Cardiac septum (tissue), 1 donor: ENCODE results near the gene CA10. TPM values are rescaled to one million over a fixed set of nuclear protein-coding genes. Genes with fewer than 3 reads are reported as not detected.

Experiments
- DNase-seq: peaks from one replicate; pipeline ENCODE4 v3.0.0-alpha.2; 2020; ENCODE audit warnings: low spot score
- intact Hi-C: fragments of 100-400 bp; cut with DNase I; formaldehyde crosslinking; loops from one replicate; pipeline ENCODE4 v1.14.0; 2022
- long read RNA-seq: library from polyadenylated mRNA; unstranded; transcript quantifications from one replicate; pipeline ENCODE4 v2.0.0, GENCODE V29; 2021
- total RNA-seq: library from RNA; stranded (reverse); fragmentation: NEBNext Ultra II Directional; extraction: Animal tissue kit (Norgen Biotek cat#: 25700); gene quantifications from one replicate; pipeline ENCODE4 v1.2.1, GENCODE V29; 2021
- donor health status: DM: no; HTN: no; CAD: no.

The CA10 gene
- total RNA-seq: not detected
- long read RNA-seq: 0 reads

- intact Hi-C loops: no loop called here
- no peak for DNase-seq
Measured at GRCh38 chr17:52158450-52159042, at the start of gene CA10. CA10 (minus strand) TSS chr17:52158714.

- no peak for DNase-seq
- intact Hi-C loops: no loop called here
Measured at GRCh38 chr17:52207796-52208195, 49.3 kb upstream of the CA10 start.

- no peak for DNase-seq
- intact Hi-C loops: no loop called here
Measured at GRCh38 chr17:52202520-52203080, 44.1 kb upstream of the CA10 start.

- no peak for DNase-seq
- intact Hi-C loops: no loop called here
Measured at GRCh38 chr17:52201767-52202519, 43.4 kb upstream of the CA10 start.

- no peak for DNase-seq
- intact Hi-C loops: no loop called here
Measured at GRCh38 chr17:52191491-52191890, 33.0 kb upstream of the CA10 start.

GRCh38 chr17:52181782-52182181, 23.3 kb upstream of the CA10 start:
- DNase-seq: no peak
- intact Hi-C loops: no loop called here

- intact Hi-C loops: no loop called here
- DNase-seq: no peak
Measured at GRCh38 chr17:52178012-52178411, 19.5 kb upstream of the CA10 start.

- no peak for DNase-seq
- intact Hi-C loops: no loop called here
Measured at GRCh38 chr17:52170963-52171572, 12.6 kb upstream of the CA10 start.

- no peak for DNase-seq
- intact Hi-C loops: no loop called here
Measured at GRCh38 chr17:52160136-52160567, 1.6 kb upstream of the CA10 start.

- no peak for DNase-seq
- intact Hi-C loops: no loop called here
Measured at GRCh38 chr17:52159246-52160135, 977 bp upstream of the CA10 start.

GRCh38 chr17:52157603-52158449, 688 bp downstream of the CA10 start:
- DNase-seq: no peak
- intact Hi-C loops: no loop called here

GRCh38 chr17:52156576-52157570, 1.6 kb downstream of the CA10 start:
- DNase-seq: no peak
- intact Hi-C loops: no loop called here

- intact Hi-C loops: no loop called here
- DNase-seq: no peak
Measured at GRCh38 chr17:52155301-52155700, 3.2 kb downstream of the CA10 start.

- intact Hi-C loops: no loop called here
- no peak for DNase-seq
Measured at GRCh38 chr17:52154466-52154865, 4.0 kb downstream of the CA10 start.

- no peak for DNase-seq
- intact Hi-C loops: no loop called here
Measured at GRCh38 chr17:52150935-52151334, 7.6 kb downstream of the CA10 start.

- intact Hi-C loops: no loop called here
- no peak for DNase-seq
Measured at GRCh38 chr17:52149626-52150025, 8.9 kb downstream of the CA10 start.

GRCh38 chr17:52148969-52149351, 9.6 kb downstream of the CA10 start:
- intact Hi-C loops: no loop called here
- no peak for DNase-seq
